GM18870 (cell line): ENCODE results near the gene TCL1B.

Experiments
- ATAC-seq: cut with Tn5 transposase; IDR thresholded peaks from one replicate; pipeline ENCODE4 v1.9.1; 2021; ENCODE audit warnings: moderate library complexity; ENCODE audit not compliant: unreplicated experiment

The TCL1B gene

DNA sequence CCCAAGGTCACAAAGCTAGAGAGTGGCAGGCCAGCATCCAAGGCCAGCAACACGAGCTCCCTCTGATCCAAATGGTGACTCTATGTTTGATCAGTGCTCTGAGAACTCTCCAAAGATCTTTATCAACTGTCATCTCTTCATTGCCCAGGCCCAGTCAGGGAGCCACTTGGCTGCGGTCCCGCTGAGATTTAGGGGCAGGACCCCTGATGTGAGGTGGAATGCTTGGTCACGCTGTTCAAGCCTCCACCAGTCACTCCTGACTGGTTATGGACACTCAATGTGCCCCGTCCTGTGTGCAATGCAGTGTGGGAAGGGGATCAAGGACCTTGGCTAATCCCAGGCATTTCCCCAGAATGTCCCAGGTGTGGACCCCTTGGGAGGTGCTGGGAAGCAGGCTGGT lies 19.8 kb upstream of the TCL1B start:
- no peak for ATAC-seq

GRCh38 chr14:95667249-95667693 lies 19.0 kb upstream of the TCL1B start:
- no peak for ATAC-seq

GRCh38 chr14:95668235-95668772 lies 17.9 kb upstream of the TCL1B start:
- ATAC-seq = peak; percentile 31

GRCh38 chr14:95674613-95675012 lies 11.6 kb upstream of the TCL1B start:
- no peak for ATAC-seq

DNA sequence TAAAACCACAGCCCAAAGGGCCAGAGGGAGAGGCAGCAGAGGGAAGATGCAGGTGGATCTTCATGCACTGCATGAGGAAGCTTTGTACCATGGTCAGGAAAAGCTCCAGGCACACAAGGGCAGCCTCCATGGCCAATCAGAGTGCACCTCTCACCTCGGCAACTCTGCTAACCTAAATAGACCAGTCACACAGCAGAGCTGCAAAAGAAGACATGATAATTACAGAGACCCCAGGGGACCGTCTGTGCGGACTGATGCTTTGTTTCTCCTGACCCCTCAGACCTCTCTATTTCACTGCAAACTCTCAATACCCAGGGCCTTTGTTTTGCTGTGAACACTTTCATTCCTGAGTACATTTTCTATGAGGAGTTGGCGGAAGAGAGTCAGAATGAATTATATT lies 10.7 kb upstream of the TCL1B start:
- ATAC-seq = no peak

DNA sequence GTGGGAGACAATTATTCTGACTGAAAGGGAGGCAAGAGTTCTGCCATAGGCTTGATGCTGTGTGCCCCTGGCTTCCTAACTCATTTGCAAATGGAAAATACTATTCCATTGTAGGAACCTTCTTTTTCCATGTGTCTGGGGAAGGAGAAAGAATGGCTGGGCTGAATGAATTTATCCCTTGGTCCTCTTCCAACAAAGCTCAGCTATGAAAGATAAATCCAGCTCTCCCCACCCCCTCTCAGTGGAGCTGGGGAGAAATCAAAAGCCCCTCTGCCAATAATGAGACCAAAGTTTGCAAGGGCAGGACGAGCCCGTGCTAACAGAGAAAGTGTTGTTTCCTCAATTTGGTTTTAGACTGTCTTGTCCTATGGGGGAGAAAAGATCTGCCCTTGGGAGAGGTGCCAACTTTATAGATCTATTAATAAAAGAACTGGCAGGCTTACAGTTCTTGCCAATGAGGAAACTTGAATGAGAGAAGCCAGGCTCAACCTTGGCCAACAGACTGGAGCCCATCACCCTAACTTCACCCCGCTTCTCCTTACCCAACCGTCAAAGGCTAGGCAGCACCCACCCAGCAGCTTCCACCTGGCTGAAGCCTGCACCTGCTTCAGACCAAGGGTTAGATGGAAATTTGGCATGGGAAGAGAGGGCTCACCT lies 8.9 kb upstream of the TCL1B start:
- ATAC-seq = no peak

GRCh38 chr14:95679148-95679815 lies 6.9 kb upstream of the TCL1B start:
- ATAC-seq = no peak

DNA sequence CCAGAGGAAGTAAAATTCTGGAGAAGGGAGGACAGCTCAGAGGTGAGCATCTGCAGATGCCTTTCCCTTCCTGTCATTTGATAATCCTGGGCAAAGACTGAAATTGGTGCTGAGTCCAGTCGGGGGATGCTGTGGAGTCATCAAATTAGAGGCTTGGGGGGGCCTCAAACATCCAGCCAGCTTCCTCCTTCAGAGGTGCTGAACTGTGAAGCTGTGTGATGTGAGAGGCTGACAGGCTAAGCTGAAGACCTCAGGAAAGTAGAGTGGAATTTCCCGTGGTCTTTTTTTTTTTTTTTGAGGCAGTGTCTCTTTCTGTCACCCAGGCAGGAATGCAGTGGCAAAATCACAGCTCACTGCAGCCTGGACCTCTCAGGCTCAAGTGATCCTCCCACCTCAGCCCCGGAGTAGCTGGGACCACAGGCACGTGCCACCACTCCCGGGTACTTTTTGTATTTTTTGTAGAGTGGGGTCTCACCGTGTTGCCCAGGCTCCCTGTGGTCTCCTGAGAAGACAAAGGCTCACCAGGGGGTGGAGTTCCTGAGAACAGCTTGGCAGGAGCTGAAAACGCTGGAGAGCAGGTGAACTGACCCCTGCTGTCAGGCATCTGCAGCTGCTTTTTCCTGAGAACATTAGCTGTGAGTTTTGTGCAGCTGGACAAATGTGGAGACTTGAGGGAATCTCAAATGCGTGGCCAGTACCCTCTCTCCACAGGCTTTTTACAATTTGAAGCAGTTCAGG lies 6.1 kb upstream of the TCL1B start:
- no peak for ATAC-seq

- no peak for ATAC-seq
Observed at GRCh38 chr14:95681153-95681552, 5.1 kb upstream of the TCL1B start.

GRCh38 chr14:95683793-95684192 lies 2.4 kb upstream of the TCL1B start:
- ATAC-seq = no peak

DNA sequence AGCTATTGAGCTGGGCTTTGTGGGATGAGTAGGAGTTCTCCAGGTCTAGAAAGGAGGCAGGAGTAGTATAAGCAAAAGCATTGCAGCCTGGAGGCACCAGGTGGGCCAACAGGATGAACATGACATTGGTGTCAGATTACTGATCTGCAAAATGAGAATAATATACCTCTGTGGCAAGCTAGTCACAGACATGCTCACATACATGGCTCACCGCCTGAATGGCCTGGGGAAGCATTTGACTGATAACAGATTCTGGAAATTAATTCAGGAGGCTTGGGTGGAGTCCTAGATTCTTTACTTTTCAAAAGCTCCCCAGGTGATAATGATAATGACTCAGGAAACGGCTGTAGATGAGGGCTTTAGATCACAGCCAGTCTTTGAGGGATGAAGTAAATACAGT lies 709 bp downstream of the TCL1B start:
- ATAC-seq = no peak

- ATAC-seq = no peak
Observed at GRCh38 chr14:95689441-95689840, 3.2 kb downstream of the TCL1B start.

DNA sequence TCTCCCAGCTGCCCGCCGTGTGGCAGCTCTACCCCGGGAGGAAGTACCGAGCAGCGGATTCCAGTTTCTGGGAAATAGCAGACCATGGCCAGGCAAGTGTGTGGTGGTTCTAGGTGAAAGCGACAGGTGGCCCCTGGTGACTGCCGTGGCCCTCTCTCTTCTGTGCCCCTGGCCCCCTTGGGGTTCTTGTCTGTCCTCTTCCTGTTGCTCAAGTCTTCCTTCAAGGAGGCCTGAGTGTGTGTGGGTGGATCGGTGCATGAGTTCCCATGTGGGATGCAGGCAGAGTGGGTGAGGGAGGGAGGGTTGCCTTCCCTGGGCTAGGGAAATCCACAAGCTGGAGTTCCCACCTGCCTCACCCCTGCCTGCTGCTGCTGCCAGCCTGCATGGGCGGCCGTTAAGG lies 4.6 kb downstream of the TCL1B start:
- no peak for ATAC-seq

DNA sequence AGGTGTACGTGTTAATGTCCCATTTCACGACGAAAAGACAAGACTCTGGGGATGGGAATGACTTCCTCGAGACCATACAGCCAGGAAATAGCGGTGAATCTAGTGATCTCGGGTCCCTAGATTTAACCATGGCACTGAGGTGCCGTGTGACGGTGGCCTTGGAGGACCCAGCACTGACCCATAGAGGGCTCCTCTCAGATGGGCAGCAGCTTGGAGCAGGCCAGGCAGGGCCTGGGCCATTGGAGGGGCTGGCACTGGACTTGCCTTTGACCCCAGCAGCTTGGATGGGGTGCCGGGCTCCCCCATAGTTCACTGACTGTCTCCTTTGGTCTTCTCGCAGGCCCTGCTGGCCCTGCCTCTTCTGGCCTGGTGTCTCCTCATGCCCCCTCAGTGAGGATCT lies 5.4 kb downstream of the TCL1B start:
- no peak for ATAC-seq

DNA sequence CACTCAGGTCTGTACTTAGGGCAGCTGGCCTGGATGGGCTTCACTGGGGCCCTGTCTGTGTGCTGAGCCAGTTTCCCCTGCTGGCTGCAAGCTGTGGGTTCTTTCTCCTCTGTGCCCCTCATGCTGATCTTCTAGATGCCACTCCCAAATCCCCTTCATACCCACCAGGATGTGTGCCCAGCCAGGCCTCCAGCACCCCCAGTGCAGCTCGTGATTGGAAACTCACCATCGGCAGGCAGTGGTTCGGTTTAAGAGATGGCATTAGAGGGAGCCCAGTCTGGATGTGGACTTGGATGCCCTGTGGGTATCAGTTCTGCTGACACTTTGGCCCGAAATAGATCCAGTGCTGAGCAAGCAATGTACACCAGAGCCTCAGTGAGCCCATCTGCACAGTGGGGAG lies 5.9 kb downstream of the TCL1B start:
- no peak for ATAC-seq

DNA sequence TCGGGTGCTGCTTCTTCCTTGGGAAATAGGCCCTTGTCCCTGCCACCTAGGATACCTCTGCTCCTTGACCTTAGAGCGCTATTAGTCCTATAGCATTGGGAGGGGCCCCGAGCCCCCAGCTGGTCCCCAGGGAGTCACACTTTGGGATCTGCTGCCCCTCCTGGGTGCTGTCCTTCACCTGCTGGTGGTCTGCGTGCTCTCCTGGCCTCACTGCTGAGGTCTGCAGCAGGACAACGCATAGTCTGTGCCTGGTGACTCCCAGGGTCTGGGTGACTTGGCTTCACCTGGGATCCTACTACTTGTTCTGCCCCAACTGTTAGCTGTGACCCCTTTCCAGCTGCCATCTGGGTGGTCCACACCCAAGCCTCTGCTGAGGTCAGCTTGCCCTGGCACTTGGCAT lies 8.8 kb downstream of the TCL1B start:
- no peak for ATAC-seq

- ATAC-seq = no peak
Observed at GRCh38 chr14:95695913-95696312, 9.7 kb downstream of the TCL1B start.

DNA sequence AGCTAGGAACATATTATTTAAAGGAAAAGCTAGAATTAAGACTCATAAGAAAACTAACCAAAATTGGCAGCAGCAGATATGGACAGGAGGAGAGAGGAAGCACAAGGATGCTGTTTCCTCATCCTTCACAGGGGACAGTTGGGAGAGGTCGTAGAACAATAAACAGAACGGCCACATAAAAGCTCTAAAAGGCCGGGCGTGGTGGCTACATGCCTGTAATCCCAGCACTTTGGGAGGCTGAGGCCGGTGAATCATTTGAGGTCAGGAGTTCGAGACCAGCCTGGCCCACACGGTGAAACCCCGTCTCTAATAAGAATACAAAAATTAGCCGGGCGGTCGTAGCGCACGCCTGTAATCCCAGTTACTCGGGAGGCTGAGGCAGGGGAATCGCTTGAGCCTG lies 10.5 kb downstream of the TCL1B start:
- ATAC-seq = no peak

DNA sequence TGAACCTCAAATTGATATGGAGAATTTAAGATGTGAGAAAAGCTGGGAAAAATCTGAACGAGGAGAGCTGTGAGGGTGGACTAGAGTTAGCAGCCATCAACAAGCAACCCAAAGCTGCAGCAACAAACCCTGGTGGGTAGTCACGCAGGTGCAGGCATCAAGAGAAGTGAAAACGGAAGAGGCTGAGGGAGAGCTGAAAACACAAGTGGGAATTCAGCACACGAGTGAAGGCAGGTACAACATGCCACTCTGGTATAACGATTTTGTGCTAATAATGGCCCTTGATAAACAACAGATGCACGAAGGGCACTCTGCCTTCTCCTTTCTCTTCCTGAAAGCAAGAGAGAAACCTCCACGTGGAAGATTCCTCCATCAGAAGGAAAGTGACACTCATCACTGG lies 11.5 kb downstream of the TCL1B start:
- ATAC-seq = no peak

GRCh38 chr14:95698287-95698686 lies 12.1 kb downstream of the TCL1B start:
- no peak for ATAC-seq

- peak; percentile 51 for ATAC-seq
Observed at GRCh38 chr14:95699412-95699811, 13.2 kb downstream of the TCL1B start.
